ENCODE data around the gene TTC39B. TPM values are rescaled to one million over a fixed set of nuclear protein-coding genes. Genes with fewer than 3 reads are reported as not detected.

The TTC39B gene
- total and polyA plus RNA-seq, 2 of the 8 experiments (the other 6 are each of a cell fraction or from before 2014, with no cell fraction given) = 1.6 to 10.9 TPM

DNA sequence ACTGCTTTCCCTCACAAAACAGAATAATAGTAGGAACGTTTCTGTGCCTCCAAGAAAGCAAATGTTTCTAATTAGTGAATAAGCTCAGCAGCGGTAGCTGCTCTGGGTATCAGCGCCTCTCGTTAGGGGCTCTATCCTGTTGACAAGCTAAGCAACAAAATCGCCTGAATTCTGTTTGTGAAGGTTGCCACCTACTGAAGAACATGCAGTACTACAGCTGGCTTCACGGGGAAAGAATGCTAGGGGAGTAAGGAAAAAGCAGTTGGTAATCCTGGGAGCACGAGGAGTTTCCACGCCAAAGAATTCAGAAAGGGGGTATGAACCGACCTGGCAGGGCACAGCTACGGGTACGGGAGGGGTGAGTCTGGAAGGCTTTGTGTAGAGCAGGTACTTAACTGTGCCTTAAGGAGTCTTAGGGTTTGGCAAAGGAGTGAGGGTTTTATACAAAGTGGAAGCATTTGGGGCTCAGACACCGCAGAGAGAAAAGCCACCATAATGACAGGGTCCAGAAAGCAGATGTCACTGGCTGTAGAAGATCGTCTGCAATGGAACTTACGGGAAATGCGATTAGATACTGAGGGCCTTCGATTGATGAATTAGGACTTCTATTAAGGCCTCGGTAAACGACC lies 171.7 kb downstream of the TTC39B start:
- no peaks in the 10 kb centered on the region for H4K20me1 ChIP-seq (replicated peaks in 1 of 2; ENCODE audit: control insufficient read depth in 1 of 2, insufficient read depth in 2 of 2, low read length in 2 of 2)
- peak overlapping the region; percentile 97 for H2BK120ac ChIP-seq (replicated peaks; ENCODE audit: low read depth, low read length)
- peaks cover 2 to 21% (median 18%) of the 10 kb centered on the region in 4 experiments; a peak in 5 of 7 replicates for H3K4me1 ChIP-seq (replicated peaks in 1 of 4; ENCODE audit: control insufficient read depth in 3 of 4, insufficient read depth in 4 of 4, low read length in 3 of 4)
- ChIA-PET CTCF (ENCODE audit: partially characterized antibody) (interaction anchor here (0.6 to 6.5 kb wide), 36 partner anchors 10 to 507 kb away, joined by 3 to 93 read pairs (median 4); no protein-coding TSS in a partner anchor), POLR2A (ENCODE audit: partially characterized antibody) (interaction anchor here (0.8 to 1.4 kb wide), 2 partner anchors 15 to 142 kb away, joined by 3 to 4 read pairs; no protein-coding TSS in a partner anchor)
- H3K56ac ChIP-seq (replicated peaks; ENCODE audit: insufficient read length, low read depth, low read length) = no peak overlapping the region
- peak overlapping the region; percentile 96 for H4K91ac ChIP-seq (replicated peaks; ENCODE audit: insufficient read length, low read length)
- H4K8ac ChIP-seq (ENCODE audit: extremely low read depth, insufficient read depth, low read length) = no peak overlapping the region
- peak overlapping the region; percentile 99 for H2AFZ ChIP-seq (ENCODE audit: low read length)
- no peak overlapping the region; the same call in 1 of the 2 replicates for H2BK15ac ChIP-seq (ENCODE audit: low read length)
- peak overlapping the region; percentile 93 for H4K5ac ChIP-seq (ENCODE audit: insufficient read length, low read depth, low read length)
- peak overlapping the region; percentile 5 to 28; a peak in 2 of 4 replicates for H3K4me2 ChIP-seq (ENCODE audit: insufficient read depth in 1 of 2, low read depth in 2 of 2, low read length in 2 of 2)
- H3K27ac ChIP-seq (ENCODE audit: low read depth, low read length) = no peak overlapping the region
- H3K23ac ChIP-seq (ENCODE audit: insufficient read length) = no peak overlapping the region
- peak overlapping the region; percentile 89 for H3K18ac ChIP-seq (ENCODE audit: extremely low read depth, low read length)
- no peak overlapping the region for H3K4ac ChIP-seq (replicated peaks; ENCODE audit: insufficient read length, low read depth, low read length)
- H3K27me3 ChIP-seq (replicated peaks in 1 of 4; ENCODE audit: control insufficient read depth in 3 of 4, extremely low read depth in 1 of 4, insufficient read depth in 3 of 4, low read length in 3 of 4) = no peaks in the 10 kb centered on the region
- peak overlapping the region; percentile 88 for H2BK20ac ChIP-seq (ENCODE audit: low read length)
- H3K4me3 ChIP-seq (ENCODE audit: extremely low read depth in 1 of 4, insufficient read depth in 2 of 4, low read depth in 3 of 4, low read length in 4 of 4) = no peak overlapping the region
- DNase-seq (ENCODE audit: low read depth in 1 of 2, low spot score in 2 of 2) (peak in 1 of 2 experiments; percentile 73), FAIRE-seq (peak; percentile 99)
- H2BK12ac ChIP-seq (ENCODE audit: low read depth, low read length) = peak overlapping the region; percentile 4; the same call in 1 of the 2 replicates
- H3K36me3 ChIP-seq (ENCODE audit: control insufficient read depth in 2 of 4, insufficient read depth in 4 of 4, low read length in 3 of 4) = no peaks in the 10 kb centered on the region
- H3K79me1 ChIP-seq (ENCODE audit: low read depth, low read length) = no peaks in the 10 kb centered on the region
- H3K79me2 ChIP-seq (ENCODE audit: control insufficient read depth in 1 of 2, insufficient read depth in 2 of 2, low read length in 2 of 2) = no peaks in the 10 kb centered on the region
- 35% methylated on average over 17 of the region's 18 CpGs; no CpG with 5 or more reads in 1 of the 2 experiments for WGBS, 2 experiments (ENCODE audit: extremely low coverage in 1 of 2, insufficient coverage in 1 of 2, insufficient read length in 1 of 2, insufficient replicate concordance in 2 of 2, low coverage in 1 of 2, low lambda C conversion rate in 2 of 2, missing lambda C conversion rate in 1 of 2)
- peak overlapping the region; percentile 41; the same call in 1 of the 2 replicates for H2BK5ac ChIP-seq (ENCODE audit: low read depth, low read length)
- H3K23me2 ChIP-seq (ENCODE audit: low read depth, low read length) = no peaks in the 10 kb centered on the region
- no peak overlapping the region for H2AK5ac ChIP-seq (ENCODE audit: low read depth, low read length)
- no peak overlapping the region for H3K9ac ChIP-seq (replicated peaks in 1 of 4; ENCODE audit: extremely low read depth in 1 of 4, low read depth in 3 of 4, low read length in 3 of 4)
- no peak overlapping the region for H3K14ac ChIP-seq (ENCODE audit: insufficient read length)
- no peaks in the 10 kb centered on the region for H3K9me3 ChIP-seq (ENCODE audit: insufficient read depth in 2 of 2, low read depth in 1 of 2, low read length in 1 of 2)
- peak; percentile 85 for TF ChIP-seq TEAD4 (IDR thresholded peaks at IDR 0.05; ENCODE audit: low read depth, low read length)
- TF ChIP-seq EP300 (IDR thresholded peaks at IDR 0.05; ENCODE audit: borderline replicate concordance in 1 of 2, low read depth in 2 of 2, low read length in 2 of 2) = no peak
- TF ChIP-seq, protein P1, sequence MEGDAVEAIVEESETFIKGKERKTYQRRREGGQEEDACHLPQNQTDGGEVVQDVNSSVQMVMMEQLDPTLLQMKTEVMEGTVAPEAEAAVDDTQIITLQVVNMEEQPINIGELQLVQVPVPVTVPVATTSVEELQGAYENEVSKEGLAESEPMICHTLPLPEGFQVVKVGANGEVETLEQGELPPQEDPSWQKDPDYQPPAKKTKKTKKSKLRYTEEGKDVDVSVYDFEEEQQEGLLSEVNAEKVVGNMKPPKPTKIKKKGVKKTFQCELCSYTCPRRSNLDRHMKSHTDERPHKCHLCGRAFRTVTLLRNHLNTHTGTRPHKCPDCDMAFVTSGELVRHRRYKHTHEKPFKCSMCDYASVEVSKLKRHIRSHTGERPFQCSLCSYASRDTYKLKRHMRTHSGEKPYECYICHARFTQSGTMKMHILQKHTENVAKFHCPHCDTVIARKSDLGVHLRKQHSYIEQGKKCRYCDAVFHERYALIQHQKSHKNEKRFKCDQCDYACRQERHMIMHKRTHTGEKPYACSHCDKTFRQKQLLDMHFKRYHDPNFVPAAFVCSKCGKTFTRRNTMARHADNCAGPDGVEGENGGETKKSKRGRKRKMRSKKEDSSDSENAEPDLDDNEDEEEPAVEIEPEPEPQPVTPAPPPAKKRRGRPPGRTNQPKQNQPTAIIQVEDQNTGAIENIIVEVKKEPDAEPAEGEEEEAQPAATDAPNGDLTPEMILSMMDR (IDR thresholded peaks at IDR 0.05; ENCODE audit: control extremely low read depth in 1 of 3, insufficient read depth in 1 of 3, low read depth in 1 of 3, low read length in 3 of 3) = peak; percentile 4 to 93 (median 91)
- TF ChIP-seq CREB1 (IDR thresholded peaks at IDR 0.05) = 0 out of 2 replicates have a peak, but pooled peaks have one; percentile 22
- TF ChIP-seq NRF1 (IDR thresholded peaks at IDR 0.05; ENCODE audit: low read depth, low read length) = no peak
- TF ChIP-seq RAD21 (IDR thresholded peaks at IDR 0.05 in 1 of 2, conservative IDR thresholded peaks at IDR 0.05 in 1 of 2; ENCODE audit: low read depth in 2 of 2, low read length in 2 of 2) = peak; percentile 93 to 95
- 0 out of 2 replicates have a peak, but pooled peaks have one; percentile 4 for TF ChIP-seq BACH1 (IDR thresholded peaks at IDR 0.05; ENCODE audit: low read length)
- TF ChIP-seq JUND (IDR thresholded peaks at IDR 0.05; ENCODE audit: low read length) = 0 out of 2 replicates have a peak, but pooled peaks have one; percentile 45
- TF ChIP-seq, protein P2, sequence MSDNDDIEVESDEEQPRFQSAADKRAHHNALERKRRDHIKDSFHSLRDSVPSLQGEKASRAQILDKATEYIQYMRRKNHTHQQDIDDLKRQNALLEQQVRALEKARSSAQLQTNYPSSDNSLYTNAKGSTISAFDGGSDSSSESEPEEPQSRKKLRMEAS (IDR thresholded peaks at IDR 0.05) = peak; percentile 68

Data from H1 (cell line).